HK-2 (cell line): ENCODE results near the gene PSMD13.
"Not testable (repeated sequence)": the region's sequence is repeated elsewhere in the genome, so short reads cannot be mapped to it uniquely, and the experiment has no call there.

Experiments
- DNase-seq: peaks from one replicate; pipeline ENCODE4 v3.0.0-alpha.2; 2018; ENCODE audit not compliant: unreplicated experiment

The PSMD13 gene

DNA sequence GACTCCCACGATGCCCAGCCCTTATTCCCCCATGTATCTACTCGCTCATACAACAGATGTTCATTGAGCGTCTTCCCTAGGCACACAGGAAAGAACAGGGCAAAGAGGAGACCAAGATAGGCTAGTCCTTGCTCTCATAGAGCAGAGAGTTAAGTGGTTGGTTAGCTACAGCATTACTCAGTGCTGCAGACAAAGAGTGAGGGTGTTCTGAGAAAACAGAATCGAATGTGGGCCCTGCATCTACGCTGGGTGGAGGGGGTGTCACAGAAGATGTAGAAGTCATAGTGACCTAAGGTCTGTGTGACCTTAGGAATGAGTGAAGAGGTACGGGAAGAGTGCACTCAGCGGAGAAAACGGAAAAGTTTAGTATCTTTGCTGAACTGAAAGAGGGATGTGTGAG is 12.3 kb downstream of the PSMD13 start:
- no peak for DNase-seq

DNA sequence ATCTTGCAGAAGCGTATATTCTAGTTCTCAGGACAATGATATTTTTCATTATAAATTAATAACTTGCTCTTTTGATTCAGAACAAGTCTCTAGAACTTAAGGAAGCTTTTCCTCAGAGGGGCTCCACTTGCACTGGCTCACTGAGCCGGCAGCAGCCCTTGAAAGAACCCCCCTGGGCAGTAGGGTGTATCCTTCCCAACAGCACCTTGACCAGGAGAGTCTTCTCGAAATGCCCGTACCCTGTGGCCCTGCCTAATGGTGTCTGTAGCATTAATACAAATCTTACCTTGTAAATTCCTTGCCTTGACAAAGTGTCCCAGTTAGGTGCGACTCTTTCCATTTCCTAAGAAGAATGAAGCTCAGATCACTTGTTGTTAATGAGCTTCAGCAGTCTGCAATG is 13.5 kb downstream of the PSMD13 start:
- DNase-seq: no peak

DNA sequence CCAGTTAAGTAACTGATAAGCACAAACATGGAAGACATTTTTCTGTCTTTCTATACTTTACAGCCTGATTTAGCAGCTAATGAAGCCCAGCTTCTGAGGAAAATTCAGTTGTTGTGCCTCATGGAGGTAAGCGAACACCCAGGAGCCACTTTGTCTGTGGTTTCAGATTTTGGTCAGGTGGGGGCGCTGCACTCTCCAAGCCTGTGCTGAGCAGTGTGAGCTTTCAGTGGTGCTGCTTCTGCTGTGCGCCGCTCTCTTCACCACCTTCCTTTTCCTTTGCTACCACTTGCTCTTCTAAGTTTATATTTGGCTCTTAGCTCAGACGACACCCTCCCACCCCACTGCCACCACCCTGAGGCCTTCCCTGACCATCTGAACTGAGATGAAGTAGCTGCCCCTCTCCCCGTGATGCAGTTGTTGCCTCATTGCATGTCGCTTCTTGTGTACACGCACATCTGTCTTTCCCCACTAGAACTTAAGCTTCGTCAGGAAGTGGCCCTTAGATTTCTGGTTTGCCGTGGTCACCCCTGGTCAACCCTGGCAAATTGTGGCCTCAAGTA is 14.0 kb downstream of the PSMD13 start:
- DNase-seq: peak; percentile 33

DNA sequence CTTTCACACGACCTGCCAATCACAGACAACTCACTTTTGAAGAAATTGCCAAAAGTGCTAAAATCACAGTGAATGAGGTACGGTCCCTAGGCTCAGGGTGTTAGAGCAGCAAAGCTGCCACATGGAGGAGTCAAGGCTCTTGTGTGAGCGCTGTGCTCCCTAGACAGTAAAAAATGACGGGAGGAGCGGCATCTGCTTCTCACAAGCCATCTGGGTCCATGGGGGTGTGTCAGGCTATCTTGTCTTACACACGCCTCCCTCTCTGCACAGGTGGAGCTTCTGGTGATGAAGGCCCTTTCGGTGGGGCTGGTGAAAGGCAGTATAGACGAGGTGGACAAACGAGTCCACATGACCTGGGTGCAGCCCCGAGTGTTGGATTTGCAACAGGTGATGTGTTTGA is 14.8 kb downstream of the PSMD13 start:
- DNase-seq: no peak

DNA sequence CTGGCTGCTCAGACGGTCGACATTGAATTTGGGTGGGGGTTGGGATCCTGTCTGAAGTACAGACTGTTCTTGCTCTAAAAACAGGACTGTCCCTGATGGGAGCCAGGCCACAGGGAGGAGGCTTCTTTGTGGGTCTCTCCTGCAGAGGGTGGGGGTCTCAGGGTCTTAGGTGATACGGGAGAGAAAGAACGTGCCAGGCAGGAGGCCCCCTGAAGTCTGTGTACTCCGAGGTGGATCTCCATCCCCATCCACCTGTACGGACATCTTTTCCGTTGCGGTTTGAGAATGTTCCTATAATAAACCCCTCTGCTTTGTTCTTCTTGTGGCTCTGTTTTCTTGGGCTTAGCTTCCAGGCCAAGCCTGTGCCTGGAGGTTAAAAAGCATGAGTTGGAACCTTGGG is 15.9 kb downstream of the PSMD13 start:
- no peak for DNase-seq

DNA sequence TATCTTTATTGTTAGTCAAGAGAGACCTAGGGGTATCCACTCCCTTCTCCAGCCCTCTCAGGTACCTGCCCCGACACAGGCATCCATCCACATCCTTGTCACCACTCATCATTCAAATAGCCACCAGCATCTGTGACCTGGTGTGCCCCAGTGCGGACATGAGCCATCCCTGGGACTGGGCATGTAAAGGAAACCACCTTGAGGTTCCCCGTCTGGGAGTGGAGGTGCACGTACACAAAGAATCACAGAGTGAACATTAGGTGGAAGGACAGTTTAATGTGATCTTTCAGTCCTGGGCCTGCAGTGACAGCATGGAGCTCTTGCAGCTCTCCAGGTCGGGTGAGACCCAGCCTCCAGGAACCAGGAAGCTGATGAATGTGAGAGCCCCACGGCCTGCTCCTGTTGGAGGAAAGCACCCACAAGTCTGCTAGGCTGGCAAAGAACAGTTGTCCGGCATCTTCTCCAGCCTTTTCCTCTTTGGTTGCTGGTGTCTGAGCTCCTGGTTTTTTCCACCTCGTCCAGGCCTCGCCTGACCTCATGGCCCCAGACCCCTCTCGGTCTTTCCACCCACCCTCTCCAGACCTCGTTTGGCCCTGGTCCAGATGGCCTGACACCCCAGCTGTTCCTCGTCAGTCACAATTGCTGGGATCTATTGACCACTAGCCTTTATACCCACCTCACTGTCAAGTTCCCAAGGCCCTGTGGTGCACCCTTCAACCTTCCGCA is 16.5 kb downstream of the PSMD13 start:
- DNase-seq: no peak

DNA sequence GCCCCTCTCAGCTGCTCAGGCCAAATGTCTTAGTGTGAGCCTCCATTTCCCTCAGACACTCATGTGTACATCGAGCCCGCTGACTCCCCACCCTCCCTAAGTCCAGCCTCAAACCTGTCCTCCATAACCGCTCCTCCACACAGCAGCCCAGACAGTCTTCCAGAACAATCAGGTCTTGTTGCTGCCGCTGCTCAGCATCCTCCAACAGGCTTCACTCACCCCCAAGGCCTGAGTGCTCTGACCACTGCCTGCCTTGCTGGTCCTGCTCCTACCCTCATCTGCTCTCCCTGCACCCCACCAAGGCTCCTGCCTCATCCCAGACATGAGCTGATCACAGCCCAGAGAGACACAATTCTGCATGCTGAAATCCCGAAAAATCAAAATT is 17.1 kb downstream of the PSMD13 start:
- DNase-seq: no peak

DNA sequence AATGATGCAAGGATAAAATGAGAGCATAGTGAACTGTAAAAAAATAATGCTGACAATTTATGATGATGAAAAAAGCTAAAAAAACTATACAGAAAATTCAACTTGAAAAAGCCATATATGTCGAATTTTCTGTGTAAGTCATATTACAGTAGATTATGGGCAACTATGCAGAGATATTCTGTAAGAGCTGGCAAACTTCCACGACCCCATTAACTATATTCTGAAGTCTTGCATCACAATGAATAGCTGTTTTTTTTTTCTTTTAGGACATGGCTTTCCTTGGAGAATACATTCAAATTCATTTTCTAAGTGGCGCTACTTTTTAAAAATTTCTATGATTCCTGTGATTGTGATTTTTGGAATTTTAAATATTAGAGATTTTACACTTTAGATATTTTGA is 18.4 kb downstream of the PSMD13 start:
- no peak for DNase-seq

DNA sequence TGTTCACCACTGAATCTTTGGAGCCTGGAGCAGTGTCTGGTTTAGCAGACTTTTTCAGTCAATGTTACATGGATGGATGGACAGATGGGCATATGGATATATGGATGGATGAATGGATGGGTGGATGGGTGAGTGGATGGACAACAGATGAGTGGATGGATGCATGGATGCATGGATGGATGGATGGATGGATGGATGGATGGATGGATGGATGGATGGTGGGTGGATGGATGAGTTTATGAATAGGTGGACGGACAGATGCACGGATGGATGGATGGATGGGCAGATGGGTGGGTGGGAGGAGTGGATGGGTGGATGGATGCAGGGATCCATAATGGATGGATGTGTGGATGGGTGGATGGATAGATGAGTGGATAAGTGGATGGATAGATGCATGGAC is 19.0 kb downstream of the PSMD13 start:
- DNase-seq: no peak

DNA sequence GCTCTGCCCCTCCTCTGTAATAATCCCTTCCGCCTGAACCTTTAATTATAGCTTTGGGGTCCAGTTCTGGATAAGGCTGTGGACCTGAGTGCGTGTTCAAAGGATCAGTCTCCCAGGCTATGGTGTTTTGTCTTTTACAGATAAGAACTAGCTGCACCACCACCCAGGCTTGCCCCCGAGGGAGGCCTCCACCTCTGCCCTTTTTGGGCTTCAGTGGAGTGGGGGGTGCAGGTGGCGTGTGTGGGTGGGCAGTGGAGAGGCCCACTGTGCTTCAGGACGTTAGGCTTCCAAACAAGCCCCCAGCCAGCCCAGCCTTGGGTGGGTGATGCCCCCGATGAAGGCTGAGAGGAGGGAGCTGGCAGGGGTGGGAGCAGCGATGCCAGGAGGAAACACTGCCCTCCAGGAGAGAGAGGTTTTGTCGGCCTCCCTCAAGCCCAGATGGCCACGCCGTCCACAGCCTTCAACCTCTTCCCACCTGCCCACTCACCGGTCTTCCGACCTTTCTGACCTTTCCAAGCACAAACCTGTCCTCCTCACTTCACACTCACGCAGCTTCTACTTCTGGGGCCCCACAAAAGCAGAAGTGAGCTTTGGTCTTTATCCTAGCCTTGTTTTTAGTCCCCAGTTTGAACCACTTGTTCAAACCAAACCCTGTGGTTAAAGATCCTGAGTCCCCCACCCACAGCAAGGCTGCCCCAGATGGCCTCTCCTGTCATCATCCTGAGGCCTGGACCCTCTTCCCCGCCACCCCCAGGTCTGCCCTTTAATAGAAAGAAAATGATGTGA is 20.4 kb downstream of the PSMD13 start:
- DNase-seq: no peak

DNA sequence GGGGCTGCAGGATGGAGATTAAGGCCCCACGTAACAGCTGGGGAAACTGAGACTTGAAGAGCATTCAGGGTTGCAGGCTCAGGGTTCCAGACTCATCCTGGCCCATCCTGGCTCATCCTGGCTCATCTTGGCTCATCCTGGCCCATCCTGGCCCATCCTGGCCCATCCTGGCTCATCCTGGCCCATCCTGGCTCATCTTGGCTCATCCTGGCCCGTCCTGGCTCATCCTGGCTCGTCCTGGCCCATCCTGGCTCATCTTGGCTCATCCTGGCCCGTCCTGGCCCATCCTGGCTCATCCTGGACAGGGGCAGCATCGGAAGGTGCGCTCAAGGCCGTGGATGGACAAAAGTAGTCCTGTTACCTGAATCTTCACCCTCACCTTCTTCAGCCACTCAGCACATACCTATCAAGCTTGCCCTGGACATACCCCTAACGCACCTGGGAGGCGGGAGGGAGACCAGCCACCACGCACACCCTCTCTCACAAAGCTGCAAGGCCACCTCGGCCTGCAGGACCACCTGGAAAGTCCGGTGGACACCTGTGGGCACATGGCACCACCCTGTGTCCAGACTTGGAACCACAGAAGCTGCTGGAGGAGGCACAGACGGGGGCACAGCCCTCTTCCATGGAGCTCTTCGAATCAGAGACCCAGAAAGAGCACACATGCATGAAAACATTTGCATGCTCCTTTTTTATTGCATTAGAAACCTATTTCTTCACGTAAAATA is 21.2 kb downstream of the PSMD13 start:
- no peak for DNase-seq

DNA sequence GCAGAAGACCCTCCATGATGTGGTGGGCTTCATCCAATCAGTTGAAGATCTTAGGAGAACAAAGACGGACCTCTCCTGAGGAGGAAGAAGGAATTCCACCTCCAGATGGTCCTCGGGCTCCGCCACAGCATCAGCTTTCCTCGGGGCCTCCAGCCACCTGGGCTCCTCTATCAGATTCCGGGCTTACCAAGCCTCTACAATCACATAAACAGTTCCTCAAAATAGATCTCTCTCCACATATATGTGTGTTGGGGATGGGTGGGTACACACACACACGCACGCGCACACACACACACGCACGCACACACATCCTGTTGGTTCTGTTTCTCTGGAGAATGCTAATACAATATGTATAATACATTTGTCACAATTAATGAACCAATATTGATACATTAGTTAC is 22.6 kb downstream of the PSMD13 start:
- no peak for DNase-seq

DNA sequence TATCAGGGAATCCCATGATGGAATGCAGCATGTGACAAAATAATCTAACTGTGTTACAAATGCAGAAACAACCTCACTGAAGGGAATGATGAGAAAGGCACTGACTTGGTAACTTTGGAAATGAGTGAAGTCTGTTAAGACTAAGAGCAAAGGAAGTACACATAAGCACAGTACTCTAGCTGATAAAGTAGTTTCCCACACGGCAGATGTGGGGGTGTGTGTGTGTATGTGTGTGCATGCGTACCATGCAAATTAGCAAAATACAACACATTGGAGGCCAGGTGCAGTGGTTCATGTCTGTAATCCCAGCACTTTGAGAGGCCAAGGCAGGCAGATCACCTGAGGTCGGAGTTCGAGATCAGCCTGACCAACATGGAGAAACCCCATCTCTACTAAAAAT is 24.8 kb downstream of the PSMD13 start:
- DNase-seq: no peak

DNA sequence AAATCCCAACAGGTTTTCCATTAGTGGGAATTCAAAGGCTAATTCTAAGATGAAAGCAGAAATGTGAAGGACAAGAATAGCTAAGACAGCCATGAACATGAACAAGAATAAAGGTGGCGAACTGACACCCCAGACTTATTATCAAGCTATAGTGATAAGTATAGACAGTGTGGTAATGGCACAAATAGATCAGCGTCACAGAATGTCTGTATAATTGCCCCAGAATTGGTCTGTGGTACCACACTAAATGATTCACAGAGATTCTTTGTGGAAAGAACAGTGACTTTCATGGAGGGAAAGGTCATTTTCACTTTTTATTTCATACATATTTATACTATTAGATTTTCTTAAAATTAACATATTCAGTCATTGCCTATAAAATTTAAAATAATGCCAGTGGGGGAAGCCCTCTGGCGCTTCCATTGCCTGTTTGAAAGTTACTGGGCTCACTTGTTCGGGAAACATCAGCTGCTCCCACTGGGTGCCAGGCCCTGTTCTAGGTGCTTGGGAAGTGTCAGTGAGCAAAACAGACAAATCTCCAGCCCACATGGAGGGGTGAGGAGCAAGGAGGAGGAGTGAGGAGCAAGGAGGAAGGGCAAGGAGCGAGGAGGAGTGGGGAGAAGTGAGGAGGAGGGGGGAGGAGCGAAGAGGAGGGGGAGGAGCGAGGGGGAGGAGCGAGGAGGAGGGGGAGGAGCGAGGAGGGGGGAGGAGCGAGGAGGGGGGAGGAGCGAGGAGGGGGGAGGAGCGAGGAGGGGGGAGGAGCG is 30.1 kb downstream of the PSMD13 start:
- no peak for DNase-seq

DNA sequence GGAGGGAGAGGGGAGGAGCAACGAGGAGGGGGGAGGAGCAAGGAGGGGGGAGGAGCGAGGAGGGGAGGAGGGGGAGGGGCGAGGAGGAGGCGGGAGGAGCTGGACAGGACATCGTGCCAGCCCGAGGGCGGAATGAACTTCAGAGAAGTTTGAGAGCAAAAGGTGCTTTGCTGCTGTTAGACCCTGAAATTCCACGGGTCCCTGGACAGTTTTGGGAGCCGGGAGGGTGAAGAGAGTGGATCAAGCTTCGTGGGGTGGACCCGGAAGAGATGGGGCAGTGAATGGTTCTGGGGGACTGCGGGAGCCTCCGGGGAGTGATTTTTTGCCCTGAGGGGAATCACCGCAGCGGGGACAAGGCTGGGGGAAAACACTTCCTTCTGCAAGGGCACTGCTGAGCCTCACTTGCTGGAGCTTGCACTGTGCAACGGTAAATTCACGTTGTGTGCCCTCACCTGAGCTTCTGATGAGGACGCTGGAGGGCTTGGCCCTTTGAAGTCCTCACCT is 30.8 kb downstream of the PSMD13 start:
- DNase-seq: no peak

DNA sequence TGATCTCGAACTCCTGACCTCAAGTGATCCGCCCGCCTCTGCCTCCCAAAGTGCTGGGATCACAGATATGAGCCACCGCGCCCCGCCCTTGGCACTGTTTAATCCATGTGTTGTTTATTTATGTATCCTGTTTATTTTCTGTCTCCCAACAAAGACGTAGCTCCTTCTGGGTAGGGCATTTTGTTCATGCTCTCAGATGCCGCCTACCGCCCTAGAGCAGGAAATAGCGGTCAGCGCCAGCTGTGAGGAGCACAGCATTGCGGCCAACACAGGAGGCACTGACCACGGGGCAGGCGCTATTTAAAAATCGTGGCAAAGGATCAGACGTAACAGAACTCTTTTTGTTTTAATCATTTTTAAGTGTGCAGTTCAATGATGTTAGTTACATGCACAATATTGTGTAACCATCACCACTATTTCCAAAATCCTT is 32.0 kb downstream of the PSMD13 start:
- not testable (repeated sequence) for DNase-seq

DNA sequence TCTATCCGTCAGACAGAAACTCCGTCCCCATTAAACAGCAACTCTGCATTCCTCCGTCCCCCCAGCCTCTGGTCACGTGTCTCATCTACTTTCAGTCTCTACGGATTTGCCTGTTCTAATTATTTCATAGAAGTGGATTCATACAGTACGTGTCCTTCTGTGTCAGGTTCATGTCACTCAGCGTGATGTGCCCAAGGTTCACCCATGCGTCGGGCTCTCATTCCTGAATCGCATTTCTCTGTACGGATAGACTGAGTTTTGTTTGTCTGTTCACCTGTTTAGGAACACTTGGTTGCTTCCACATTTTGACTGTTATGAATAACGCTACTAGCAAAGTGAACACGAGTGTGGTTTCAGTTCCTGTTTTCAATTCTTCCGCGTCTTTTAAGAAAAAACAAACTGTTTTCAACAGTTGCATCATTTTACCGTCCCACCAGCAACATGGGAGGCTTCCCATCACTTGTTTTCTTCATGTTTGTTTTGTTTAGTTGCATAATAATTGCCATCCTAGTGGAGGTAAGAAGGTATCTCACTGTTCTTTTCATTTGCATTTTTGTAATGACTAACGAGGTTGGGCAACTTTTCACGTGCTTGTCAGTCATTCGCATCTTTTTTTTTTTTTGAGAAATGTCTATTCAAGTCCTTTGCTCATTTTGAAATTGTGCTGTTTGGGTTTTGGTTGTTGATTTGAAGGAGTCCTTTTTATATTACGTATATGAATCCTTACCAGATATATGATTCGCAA is 32.5 kb downstream of the PSMD13 start:
- no peak for DNase-seq

DNA sequence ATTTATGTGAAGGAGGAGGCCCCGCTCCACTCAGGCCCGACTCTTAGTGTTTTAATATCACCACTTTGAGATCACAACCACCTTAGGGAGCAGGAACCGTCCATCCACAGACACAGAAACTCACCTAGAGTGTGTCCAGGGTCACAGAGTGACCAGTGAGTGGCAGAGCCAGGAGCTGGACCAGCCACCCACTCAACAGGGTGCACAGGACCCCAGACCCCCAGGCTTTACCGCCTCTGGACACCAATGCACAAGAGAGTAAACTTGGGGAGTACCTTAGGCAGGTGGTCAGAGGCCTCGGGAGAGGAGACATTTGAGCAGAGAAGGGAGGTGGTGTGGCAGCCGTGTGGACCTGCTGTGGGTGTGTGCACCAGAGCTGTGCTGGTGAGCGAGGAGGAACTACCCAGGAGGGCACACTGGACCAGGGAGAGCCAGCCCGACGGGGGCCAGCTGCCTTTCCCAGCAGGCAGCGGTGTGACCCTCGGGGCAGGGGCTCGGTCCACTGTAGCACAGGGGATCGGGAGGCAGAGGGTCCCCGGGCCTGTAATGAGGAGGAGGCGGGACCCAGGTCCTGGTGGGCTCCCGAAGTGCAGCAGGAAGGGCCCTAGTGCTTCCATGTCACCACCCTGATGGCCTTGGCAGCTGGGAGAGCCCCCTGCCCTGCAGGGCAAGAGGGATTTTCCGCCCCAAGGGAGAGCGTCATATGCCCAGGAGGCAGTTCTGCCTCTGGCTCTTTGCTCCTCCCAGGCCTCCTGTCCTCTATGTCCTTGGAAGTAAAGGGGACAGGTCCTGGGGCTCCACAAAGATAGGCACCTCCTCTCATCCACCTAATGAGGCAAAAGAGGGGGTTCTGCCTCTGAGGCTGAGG is 33.9 kb downstream of the PSMD13 start:
- no peak for DNase-seq

DNA sequence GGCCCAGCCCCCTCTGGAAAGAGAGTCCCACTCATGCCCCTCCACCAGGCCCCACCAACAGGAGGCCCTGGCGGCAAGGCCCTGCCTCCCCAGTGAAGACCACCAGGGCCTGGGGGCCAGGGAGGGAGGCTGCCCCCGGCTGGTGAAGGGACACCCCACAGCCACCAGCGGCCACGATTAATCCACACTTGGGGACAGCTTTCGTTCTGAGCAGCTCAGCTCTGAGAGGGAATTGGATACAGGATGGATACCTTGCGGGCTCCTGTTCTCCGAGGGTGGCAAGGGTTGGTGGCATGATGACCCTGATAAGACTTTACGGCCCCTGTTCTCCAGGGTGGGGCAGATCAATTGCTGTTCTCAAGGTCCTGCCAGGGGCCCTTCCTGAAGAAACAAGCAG is 34.5 kb downstream of the PSMD13 start:
- no peak for DNase-seq
